GM19025 (cell line): ENCODE measurements around the gene SLC22A12.

Experiments used
- ATAC-seq: cut with Tn5 transposase; IDR thresholded peaks from one replicate; pipeline ENCODE4 v1.9.1; 2021; ENCODE audit warnings: mild to moderate bottlenecking, low read depth, moderate library complexity; ENCODE audit not compliant: unreplicated experiment

The SLC22A12 gene

GRCh38 chr11:64602466-64603070 is 11.5 kb downstream of the SLC22A12 start:
- no peak for ATAC-seq

- ATAC-seq = no peak
Measured at GRCh38 chr11:64603411-64604110, 12.5 kb downstream of the SLC22A12 start.

DNA sequence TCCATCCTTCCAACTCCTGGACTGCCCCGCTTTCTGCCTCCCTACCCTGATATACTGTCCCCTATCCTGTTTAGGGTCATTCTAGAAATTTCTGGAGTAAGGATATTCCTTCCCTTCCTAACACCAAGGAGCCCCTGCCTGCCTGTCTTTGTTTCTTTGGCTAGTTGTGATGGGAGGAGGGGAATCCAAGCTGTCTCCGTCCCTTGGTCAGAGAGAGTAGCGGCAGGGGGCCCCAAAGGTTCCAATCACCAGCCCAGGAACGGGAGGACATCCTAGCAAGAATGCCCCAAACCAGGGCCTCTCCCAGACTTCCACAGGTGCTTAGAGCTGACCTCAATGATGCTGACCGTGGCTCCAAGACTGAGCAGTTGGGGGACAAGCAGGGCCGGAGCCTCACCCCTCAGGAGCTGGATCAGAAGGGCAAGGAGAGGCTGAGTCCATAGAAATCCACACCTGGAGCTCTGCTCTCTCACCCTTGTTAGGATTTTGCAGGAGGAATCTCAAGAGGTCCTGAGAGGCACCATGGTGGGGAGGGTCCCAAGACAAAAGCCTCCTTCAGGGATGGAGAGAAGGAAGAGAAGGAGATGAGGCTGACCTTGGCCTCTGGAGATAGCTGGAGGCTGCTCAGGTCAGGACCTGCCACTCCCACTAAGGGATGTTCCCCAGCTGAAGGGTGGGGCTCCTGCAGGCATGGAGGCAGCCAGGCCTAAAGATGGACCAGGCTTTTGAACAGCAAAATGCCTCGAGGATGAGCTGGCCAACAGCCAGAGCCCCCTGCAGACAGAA is 13.6 kb downstream of the SLC22A12 start:
- no peak for ATAC-seq

GRCh38 chr11:64605244-64605560 is 14.2 kb downstream of the SLC22A12 start:
- ATAC-seq = no peak

- no peak for ATAC-seq
Measured at GRCh38 chr11:64605656-64606585, 14.9 kb downstream of the SLC22A12 start.

DNA sequence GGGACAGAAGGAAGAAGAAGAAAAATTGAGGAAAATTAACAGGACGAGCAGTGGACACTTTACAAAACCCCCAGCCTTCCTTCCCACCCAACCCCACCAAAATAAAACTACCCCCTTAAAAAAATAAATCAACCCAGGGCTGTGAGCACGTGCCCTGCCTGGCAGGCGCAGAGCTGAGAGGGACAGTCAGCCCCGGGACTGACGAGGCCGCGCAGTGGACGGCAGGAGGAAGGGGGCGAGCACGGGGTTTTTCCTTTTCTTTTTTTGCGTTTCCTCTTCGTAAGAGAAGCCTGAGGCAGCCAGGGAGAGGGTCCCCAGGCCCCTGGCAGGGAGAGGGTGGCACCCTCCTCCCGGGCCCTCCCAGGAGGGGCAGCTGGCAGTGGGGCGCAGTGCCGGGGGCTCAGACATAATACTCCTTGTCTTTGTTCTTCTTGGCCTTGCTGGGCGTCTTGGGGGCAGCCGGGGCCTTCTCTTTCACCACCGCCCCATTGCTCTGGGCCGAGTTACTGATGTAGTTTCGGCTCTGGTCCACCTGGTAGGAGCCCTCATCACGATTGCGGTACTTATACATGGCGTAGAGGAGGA is 15.9 kb downstream of the SLC22A12 start:
- no peak for ATAC-seq

- ATAC-seq = no peak
Measured at GRCh38 chr11:64607381-64607985, 16.5 kb downstream of the SLC22A12 start.

DNA sequence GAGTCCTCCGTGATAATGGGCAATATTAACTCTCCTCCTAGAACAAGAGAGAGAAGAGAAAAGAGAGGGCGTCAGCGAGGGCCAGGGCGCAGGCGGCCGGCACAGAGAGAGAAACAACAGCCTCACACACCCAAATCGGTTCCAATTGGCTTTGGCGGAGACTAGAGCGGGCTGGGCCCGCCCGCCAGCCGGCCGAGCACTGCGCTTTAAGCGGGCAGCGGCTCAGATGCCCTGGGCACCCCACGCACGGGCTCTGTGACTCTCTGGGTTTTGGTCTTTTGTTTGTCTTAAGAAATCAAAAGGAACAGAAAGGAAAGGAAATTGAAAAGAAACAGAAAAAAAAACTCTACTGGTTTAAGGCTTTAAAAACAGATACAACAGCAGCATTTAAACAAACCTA is 17.0 kb downstream of the SLC22A12 start:
- ATAC-seq = no peak

GRCh38 chr11:64608636-64609035 is 17.6 kb downstream of the SLC22A12 start:
- no peak for ATAC-seq

DNA sequence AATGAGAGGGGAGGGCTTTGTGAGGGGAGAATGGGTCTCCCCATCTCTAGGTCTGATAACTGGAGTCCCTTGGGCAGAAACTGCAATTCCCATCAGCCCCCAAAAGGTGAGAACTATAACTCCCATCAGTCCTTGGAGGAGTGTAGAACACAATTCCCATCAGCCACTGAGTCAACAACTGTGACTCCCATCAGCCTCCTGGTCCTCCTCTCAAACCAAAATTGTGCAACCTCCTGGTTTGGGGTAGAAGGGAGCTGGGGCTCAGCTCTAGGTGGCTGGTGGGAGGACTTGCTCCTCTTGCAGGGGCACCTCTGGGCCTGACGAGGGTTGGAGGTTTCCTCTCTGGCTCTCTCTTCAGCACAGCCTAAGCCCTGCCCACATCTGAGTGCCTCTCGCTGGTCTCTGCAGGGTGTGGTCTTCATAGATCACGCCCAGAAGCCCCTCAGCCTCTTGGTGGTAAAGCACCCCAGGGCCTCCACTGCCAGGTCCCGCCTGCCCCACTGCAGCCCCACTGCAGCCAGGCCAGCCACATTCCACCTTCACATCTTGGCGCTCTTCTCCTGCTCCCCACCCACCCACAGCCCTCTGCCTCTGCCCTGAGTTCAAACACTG is 18.5 kb downstream of the SLC22A12 start:
- ATAC-seq = no peak

DNA sequence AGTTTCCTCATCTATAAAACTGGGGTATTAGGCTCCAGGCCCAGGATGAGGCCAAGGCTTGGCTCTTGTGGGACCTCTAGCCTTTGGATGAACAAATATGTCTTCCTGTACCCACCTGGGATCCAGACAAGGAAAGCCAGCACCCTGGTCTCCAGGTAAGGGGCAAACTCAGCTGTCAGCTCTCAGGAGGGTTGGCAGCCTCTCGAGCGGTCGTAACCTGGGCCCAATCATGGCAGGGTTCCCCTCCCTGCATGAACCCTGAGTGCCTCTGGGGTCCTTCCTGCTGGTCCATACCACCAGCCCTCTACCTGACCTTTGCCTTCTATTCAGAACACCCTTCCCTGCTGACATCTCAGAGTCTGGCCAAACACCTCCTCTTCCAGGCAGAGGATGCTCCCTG is 19.6 kb downstream of the SLC22A12 start:
- no peak for ATAC-seq

GRCh38 chr11:64611176-64611575 is 20.2 kb downstream of the SLC22A12 start:
- no peak for ATAC-seq

GRCh38 chr11:64611869-64612646 is 21.0 kb downstream of the SLC22A12 start:
- ATAC-seq = no peak

GRCh38 chr11:64613648-64614047 is 22.6 kb downstream of the SLC22A12 start:
- ATAC-seq = no peak

- ATAC-seq = no peak
Measured at GRCh38 chr11:64614917-64615316, 23.9 kb downstream of the SLC22A12 start.

- no peak for ATAC-seq
Measured at GRCh38 chr11:64616817-64617216, 25.8 kb downstream of the SLC22A12 start.

DNA sequence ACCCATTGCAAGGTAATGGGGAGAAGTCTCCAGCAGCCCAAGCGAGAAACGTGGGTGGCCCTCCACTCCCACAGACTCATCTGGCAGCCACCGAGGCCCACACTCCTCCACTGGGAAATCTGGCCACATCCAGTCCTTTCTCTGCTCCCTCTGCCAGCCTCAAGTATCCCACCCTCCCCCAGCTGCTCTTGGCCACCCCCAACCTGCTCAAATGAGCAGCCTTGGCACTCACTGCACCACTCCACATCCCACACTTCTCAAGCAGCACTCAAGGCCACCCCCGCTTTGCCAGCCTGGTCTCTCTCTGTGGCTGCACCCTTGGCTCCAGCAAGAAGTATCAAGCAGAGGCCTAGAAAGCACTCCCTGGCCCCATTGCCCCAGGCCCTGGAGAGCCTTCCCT is 28.2 kb downstream of the SLC22A12 start:
- no peak for ATAC-seq

GRCh38 chr11:64619811-64620380 is 28.9 kb downstream of the SLC22A12 start:
- ATAC-seq = no peak
